GM19395 (cell line): Measurements from ENCODE around the gene SDK2.

ENCODE experiments used
- ATAC-seq: cut with Tn5 transposase; IDR thresholded peaks from one replicate; pipeline ENCODE4 v1.9.1; 2021; ENCODE audit warnings: mild to moderate bottlenecking, moderate library complexity; ENCODE audit not compliant: unreplicated experiment

The SDK2 gene

GRCh38 chr17:73351764-73352163, 292.5 kb downstream of the SDK2 start:
- ATAC-seq, result no peak

- ATAC-seq, result no peak
Measured at GRCh38 chr17:73350864-73351263, 293.4 kb downstream of the SDK2 start.

- ATAC-seq, result no peak
Measured at GRCh38 chr17:73349647-73350046, 294.6 kb downstream of the SDK2 start.

- no peak for ATAC-seq
Measured at GRCh38 chr17:73349138-73349537, 295.1 kb downstream of the SDK2 start.

- ATAC-seq, result no peak
Measured at GRCh38 chr17:73348829-73349095, 295.5 kb downstream of the SDK2 start.

- ATAC-seq, result no peak
Measured at GRCh38 chr17:73348018-73348828, 296.0 kb downstream of the SDK2 start.

GRCh38 chr17:73347351-73347750, 296.9 kb downstream of the SDK2 start:
- ATAC-seq, result no peak

GRCh38 chr17:73346501-73347162, 297.6 kb downstream of the SDK2 start:
- ATAC-seq, result no peak

GRCh38 chr17:73343739-73344454, 300.3 kb downstream of the SDK2 start:
- no peak for ATAC-seq

- no peak for ATAC-seq
Measured at GRCh38 chr17:73343168-73343634, 301.0 kb downstream of the SDK2 start.

GRCh38 chr17:73342541-73343167, 301.6 kb downstream of the SDK2 start:
- no peak for ATAC-seq

- no peak for ATAC-seq
Measured at GRCh38 chr17:73342050-73342522, 302.2 kb downstream of the SDK2 start.

- no peak for ATAC-seq
Measured at GRCh38 chr17:73341350-73342049, 302.7 kb downstream of the SDK2 start.

- ATAC-seq, result no peak
Measured at GRCh38 chr17:73340093-73340596, 304.1 kb downstream of the SDK2 start.

GRCh38 chr17:73338566-73339197, 305.6 kb downstream of the SDK2 start:
- ATAC-seq, result no peak

- no peak for ATAC-seq
Measured at GRCh38 chr17:73338050-73338521, 306.2 kb downstream of the SDK2 start.

- ATAC-seq, result no peak
Measured at GRCh38 chr17:73337330-73337710, 306.9 kb downstream of the SDK2 start.

GRCh38 chr17:73336408-73337329, 307.6 kb downstream of the SDK2 start:
- ATAC-seq, result no peak
